NT2/D1 (cell line): ENCODE measurements around the gene NSL1.
"Not testable (repeated sequence)": the region's sequence is repeated elsewhere in the genome, so short reads cannot be mapped to it uniquely, and the experiment has no call there.

ENCODE experiments used
- SUZ12 ChIP-seq: IDR thresholded peaks from 2 replicates; pipeline ENCODE4 v1.6.1; 2011; ENCODE audit not compliant: insufficient read length, insufficient read depth; ENCODE audit errors: extremely low read depth
- YY1 ChIP-seq: IDR thresholded peaks from 2 replicates; pipeline ENCODE4 v1.6.1; 2011; ENCODE audit not compliant: insufficient read length, insufficient read depth

- TF ChIP-seq SUZ12, YY1: not testable (repeated sequence)
These were observed 26.8 kb downstream of the NSL1 start for GRCh38 chr1:212764718-212765281.
